NCI-H1105 treated with DMSO at 0.1 percent for 48 hours (cell line): Measurements from ENCODE around the gene AGO3.

Source experiments
- DNase-seq: peaks from one replicate; lab custom pipeline; 2025; lab: John Stamatoyannopoulos, UW

The AGO3 gene

DNA sequence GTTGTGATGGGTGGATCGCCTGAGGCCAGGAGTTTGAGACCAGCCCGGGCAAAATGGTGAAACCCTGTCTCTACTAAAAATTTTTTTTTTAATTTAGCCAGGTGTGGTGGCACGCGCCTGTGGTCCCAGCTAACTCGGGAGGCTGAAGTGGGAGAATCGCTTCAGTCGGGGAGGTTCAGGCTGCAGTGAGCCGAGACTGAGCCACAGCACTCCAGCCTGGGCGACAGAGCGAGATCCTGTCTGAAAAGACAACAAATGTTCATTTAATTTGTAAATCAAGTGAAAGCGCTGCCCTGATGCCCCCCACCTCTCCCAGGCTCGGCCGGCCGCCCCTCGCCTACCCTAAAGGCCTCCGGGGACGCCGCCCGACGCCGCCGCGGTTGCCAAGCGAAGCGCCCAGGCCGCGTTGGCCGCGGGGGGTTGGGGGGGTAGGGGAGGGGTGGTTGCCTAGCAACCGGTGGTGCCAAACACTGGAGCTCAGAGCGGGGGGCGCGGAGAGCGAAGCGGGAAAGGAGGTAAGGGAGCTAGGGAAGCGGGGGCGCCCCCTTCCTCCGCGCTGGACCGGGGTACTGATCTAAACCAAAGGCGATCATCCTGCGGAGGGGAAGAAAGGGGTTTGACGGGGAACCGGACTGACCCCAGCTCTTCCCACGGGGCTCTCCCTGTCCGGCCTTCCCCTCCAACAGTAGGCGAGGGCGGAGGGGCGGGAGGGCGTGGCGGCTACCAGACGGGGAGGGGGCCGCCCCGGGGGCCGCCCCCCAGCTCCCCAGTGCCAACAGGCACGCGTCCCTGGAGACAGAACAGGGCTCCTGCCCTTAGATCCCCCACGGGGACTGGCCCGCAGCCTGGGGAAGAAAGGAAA lies 153.0 kb downstream of the AGO3 start, which contains the start of gene TEKT2:
TSS of gene TEKT2 (plus strand) at position 460 of the 862 bp plus-strand sequence. CDS start 828 bp downstream, outside the sequence.
- peak; percentile 86 for DNase-seq

DNA sequence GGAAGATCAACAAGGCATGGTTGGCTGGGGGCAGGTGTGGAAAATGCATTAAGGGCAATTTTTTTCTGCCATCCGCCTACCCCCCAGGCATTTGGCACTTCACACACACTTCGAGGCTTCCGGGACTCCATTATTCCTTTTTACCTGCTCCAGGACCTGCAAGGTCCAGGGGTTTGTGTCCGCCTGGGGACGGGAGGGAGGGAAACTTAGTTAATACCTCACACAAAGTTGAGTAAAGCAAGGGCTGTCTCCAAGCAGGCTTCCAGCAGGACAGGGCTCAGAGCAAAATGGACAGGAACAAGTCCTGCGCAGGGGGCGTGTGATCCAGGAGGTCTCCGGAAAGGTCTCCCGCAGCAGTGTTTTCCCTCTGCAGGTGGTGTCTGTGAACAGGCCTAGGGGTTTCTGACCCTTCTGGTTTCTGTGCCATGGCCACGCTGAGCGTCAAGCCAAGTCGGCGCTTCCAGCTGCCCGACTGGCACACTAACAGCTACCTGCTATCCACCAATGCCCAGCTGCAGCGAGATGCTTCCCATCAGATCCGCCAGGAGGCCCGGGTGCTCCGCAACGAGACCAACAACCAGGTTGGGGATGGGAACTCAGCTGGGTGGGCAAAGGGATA lies 153.7 kb downstream of the AGO3 start:
- DNase-seq, result no peak

DNA sequence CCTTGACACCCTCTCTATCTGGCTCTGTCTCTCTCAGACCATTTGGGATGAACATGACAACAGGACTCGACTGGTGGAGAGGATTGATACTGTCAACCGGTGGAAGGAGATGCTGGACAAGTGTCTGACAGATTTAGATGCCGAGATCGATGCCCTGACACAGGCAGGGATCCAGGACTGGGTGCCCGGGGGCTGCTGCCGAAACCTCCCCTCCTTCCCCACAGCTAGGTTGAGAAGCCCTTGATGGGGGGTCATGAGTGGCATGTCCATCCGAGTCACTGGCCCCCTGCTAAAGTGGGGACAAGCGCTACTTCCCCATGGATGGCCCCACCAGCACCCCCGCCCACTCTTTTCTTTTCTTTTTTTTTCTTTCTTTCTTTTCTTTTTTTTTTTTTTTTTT lies 154.2 kb downstream of the AGO3 start:
- no peak for DNase-seq

DNA sequence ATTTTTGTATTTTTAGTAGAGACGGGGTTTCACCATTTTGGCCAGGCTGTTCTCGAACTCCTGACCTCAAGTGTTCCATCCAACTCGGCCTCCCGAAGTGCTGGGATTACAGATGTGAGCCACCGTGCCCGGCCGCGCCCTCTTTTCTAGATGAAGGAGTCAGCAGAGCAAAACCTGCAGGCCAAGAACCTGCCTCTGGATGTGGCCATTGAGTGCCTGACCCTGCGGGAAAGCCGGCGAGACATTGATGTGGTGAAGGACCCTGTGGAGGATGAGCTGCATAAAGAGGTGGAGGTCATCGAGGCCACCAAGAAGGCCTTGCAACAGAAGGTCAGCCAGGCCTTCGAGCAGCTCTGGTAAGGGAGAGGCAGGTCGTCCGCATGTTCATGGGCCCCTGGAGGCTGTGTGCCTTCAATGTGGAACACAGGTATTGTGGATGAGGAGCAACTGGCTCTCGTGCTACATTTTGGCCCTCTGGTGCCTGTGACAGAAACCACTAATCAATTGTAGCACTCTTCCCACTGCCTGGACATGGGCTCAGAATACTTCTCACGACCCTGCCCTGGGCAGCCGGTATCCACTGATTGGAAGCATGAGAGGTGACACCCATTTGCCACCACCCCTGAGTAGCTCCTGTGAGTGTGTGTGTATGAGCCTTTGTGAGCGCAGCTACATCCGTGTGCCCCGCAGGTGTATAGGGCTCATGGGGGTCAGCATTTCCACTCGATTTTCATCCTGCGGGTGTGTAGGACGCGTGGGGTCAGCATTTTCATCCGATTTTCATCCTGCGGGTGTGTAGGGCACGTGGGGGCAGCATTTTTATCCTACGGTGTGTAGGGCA lies 155.0 kb downstream of the AGO3 start:
- no peak for DNase-seq

DNA sequence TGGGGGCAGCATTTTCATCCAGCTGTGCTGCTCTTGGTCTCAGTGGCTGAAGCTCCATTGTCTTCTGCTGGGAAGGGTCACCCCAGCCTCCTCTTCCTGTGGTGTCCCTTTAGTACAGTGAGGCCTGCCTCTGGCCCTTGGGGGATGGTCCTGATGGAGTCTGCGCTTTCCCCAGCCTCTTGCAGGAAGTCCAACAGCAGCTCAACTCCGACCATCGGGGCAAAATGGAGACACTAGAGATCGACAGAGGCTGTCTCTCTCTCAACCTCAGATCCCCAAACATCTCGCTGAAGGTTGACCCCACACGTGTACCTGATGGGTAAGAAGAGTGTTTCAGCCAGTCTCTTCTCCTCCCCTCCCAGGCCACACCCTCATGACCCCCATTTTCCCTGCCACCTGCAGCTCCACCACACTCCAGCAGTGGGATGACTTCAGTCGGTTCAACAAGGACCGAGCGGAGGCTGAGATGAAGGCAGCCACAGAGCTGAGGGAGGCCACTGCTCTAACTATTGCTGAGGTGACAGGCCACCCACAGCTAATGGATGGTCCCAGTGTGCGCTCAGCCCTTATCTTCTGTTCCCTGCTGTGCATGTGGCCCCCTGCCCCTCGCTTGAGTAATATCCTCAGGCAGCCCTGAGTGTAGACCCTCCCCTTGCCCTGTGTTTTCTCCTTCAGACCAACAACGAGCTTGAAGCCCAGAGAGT lies 155.8 kb downstream of the AGO3 start:
- no peak for DNase-seq

DNA sequence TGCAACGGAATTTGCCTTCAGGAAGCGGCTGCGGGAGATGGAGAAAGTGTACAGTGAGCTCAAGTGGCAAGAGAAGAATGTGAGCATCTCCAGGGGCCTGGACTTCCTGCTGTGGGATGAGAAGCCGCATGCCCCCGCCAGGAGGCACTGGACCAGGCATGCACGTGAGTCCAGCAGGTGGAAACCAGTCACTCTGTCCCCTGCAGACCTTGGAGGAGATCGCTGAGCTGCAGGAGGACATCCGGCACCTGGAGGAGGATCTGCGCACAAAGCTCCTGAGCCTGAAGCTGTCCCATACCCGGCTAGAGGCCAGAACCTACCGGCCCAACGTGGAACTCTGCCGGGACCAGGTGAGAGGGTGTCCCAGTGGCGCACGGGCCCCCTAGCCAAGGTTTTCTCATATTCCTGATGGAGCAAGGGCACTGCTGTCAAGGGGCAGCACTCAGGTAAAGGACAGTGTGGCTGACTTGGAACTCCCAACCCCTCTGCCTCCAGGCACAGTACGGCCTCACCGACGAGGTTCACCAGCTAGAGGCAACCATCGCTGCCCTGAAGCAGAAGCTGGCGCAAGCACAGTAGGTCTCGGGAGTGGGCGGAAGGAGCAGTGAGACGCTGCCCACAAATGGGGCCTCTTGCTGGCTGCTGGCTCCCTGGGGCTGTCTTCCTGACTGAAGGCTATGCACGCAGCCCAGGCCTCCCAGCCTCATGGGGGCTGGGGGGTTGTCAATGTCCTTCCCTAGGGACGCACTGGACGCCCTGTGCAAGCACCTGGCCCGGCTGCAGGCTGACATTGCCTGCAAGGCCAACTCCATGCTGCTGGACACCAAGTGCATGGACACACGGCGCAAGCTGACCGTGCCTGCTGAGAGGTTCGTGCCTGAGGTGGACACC lies 156.6 kb downstream of the AGO3 start:
- no peak for DNase-seq

DNA sequence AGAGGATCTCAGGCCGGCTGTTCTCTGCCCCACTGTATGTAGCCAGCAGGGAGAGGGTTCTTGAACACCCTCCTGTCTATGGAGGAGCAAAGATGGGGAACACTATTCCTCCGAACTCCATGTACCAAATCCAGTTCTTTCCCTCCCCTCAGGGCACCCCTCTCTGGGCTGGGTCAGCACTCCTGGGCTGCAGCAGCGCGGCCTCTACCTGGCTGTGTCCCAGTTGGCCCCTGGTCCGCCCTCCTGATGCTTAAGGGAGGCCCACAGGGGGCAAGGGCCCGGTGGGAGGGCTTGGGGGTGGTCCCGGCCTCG lies 157.3 kb downstream of the AGO3 start:
- DNase-seq, result no peak

DNA sequence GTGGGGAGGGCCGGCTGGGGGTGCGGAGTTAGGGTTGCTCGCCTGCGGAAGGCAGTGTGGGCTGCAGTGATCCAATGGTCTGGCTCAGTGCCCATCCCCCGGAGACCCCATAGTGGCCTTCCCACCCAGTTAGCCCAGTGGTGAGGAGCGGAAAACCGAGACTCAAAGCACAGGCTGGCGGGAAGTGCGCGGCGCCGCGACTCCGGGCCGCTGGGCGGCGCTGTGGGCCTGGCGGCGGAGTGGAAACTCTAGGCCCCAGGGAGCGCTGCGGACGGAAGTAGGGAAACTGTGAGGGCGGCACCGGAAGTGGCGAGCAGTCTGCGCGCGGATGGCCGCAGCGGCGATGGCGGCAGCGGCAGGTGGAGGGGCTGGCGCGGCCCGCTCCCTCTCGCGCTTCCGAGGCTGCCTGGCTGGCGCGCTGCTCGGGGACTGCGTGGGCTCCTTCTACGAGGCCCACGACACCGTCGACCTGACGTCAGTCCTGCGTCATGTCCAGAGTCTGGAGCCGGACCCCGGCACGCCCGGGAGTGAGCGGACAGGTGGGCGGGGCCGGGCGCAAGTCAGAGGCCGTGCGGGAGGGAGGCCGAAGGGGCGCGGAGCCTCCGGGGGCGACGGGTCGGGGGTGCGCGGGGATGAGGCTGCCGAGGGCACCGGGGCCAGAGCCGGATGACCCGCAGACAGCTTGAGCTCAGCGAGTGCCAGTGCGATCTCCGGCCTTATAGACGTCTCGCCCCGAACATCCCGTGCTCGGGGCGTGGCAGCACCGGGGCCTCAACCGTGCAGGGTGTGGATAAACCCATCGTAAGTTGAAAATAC lies 157.9 kb downstream of the AGO3 start, which contains the start of gene ADPRS:
TSS of gene ADPRS (plus strand) at position 316 of the 816 bp plus-strand sequence. CDS start at position 329, 13 bp downstream.
- peak; percentile 85 for DNase-seq

DNA sequence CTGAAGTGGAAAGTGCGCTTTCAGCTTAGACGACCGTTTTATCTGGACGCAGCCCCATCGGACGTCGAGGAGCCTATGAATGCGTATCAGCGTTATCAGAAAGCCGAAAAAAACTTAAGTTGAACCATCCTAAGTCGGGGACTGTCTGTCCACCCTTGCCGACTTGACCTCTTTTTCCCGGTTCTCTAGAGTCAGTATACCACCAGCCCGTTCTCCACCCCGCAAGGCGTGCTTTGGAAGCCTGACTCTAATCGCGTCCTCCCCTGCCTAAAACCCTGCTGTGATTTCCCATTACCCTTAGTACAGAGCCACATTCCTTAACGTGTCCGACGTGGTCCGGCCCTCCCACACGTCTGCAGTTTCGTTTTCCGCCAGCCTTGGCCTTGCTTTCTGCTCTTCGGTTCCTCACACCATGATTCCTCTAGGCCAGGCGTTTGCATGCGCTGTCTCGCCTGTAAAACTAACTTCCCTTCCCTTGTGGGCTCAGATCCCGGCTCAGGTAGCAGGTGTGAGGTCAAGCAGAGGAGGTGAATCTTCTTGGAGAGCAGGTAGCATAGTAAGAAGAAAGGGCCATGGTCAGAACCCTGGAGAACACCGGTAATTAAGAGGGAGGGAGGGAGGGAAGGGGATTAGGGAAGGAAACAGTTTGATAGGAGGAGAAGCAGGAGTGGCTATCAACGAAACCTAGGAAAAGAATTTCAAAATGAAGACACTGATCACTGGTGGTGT lies 158.7 kb downstream of the AGO3 start:
- DNase-seq, result no peak

DNA sequence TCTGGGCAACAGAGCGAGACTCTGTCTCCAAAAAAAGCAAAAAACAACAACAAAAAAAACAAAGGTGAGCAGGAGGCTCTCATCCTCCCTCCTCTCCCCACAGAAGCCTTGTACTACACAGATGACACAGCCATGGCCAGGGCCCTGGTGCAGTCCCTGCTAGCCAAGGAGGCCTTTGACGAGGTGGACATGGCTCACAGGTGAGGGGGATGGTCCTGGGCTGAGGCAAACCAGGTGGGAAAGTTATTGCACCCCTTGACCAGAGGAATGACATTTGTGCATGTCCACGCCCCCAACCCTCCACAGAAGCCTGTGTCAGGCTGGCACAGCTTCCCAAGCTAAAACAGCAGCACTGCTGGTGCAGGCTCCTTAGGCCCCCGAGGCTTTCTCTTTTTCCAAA lies 160.2 kb downstream of the AGO3 start:
- no peak for DNase-seq

DNA sequence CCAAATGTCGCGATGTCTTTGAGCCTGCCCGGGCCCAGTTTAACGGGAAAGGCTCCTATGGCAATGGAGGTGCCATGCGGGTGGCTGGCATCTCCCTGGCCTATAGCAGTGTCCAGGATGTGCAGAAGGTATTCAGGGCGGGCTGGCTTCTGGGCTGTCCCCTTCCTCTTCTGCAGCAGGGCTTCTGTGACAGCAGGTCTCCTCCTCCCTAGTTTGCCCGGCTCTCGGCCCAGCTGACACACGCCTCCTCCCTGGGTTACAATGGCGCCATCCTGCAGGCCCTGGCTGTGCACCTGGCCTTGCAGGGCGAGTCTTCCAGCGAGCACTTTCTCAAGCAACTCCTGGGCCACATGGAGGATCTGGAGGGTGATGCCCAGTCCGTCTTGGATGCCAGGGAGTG lies 160.8 kb downstream of the AGO3 start:
- no peak for DNase-seq

DNA sequence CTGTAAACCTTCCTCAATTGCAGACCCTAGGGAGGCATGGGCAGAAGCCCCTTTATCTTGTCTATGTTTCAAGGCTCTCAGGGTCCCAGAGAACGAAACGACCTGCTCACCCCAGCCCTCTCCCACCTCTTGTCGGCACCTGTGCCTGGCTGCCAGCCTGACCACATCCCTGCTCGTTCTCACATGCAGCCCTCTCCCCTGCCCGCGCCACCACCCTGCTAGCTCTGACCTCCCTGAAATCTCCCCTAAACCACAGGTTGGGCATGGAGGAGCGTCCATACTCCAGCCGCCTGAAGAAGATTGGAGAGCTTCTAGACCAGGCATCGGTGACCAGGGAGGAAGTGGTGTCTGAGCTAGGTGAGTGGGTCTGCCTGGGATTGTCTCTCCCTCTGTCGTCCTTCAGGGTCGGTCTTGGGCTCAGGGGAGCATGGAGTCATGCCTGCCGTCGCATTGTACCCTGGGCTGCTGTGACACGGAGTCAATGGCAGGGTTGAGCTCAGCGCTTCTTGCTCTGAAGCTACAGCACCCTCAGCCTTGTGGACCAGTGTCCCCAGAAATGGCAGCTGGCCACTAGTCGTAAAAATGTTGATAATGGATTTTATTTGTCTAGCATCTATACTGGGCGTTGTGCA lies 161.4 kb downstream of the AGO3 start:
- DNase-seq, result no peak

DNA sequence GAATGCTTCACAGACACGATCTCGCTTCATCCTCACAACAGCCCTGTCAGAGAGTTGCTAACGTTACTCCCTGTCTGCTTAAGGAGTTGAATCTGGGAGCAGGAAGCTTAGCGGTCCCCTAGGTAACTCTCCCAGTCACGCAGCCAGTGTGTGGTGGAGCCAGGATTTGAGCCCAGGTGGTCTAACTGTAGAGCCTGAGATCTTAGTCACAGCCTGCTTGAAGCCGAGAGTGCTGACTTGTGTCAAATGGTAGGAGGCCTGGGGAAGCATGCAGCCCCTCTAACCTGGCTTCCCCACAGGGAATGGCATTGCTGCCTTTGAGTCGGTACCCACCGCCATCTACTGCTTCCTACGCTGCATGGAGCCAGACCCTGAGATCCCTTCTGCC lies 161.9 kb downstream of the AGO3 start:
- no peak for DNase-seq

DNA sequence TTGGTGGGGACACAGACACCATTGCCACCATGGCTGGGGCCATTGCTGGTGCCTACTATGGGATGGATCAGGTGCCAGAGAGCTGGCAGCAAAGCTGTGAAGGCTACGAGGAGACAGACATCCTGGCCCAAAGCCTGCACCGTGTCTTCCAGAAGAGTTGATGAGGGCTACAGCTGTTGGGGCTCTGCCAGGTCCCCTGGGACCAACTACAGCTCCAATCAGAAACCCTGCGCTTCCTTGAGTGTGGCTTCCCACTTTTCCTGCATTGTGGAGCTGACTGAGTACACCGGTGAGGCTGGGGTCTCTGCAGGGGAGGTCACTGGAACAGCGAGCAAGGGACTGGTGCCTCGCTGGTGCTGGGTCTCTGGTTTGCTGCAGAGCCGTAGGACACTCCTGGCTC lies 162.3 kb downstream of the AGO3 start:
- no peak for DNase-seq

DNA sequence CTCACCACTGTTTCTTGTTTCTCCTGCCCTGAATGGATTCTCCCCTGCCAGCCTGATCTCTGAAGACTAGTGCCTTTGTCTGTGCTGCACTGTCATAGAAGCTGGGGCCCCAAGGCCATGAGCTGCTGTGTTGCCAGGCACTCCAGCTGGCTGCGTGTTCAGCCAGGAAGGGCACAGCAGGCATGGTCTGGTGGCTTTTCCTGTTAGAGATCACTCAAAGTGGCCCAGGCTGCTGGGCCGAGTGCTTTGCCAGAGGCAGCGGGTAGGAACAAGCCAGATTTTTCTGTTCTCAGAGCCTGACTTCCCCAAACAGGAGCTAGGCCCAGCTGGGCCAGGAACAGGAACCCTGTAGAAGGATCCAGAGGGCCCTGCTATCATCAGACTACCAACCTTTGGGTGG lies 163.0 kb downstream of the AGO3 start:
- no peak for DNase-seq

DNA sequence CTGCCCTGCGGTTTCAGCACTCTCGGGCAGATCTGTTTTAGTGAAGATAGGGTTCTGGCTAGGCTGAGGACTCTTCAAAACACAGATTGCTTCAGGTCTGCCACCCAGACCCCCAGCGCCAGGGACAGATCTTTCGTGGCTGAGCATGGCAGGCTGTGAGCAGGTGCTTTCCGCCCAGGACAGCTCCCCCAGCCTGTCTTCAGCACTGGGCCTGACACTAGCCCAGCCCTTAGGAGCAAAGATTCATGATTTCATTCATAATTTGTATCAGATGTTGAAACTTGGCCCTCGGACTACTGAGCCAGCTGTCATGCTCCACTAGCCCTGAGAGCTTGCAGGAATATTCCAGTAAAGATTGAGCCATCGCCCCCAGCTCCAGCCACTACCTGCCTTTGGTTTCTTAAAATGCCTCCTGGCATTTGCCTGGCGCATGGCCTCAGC lies 163.7 kb downstream of the AGO3 start:
- no peak for DNase-seq

DNA sequence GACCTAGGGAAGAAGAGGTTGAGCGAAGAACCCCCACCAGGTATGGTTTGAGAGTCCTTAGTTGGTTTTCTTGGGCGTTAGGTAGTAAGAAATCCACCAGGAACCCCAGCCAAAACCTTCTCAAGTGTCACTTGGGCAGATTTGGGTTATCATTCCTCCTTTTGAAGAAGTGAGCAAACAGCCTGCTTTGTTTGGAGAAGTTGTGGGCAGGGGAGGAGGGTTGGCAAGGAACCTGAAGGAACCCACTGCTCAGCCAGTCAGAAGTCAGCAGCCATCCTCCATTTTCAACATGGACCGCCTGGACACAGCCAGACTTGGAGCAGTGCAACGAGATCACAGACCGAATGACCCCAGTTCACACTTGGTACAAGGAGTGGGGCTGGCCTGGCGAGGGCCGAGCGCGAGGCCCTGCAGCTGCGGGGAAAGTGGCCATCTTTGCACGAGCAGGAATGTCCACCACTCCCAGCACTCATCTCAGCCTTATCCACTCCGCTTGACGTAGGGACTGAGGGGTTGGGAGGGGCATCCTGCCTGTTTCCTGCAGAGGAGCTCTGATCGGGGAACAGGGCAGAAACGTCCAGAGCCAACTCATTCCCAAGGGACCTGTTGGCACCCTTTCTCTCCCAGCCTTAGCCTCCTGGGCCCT lies 165.0 kb downstream of the AGO3 start:
- no peak for DNase-seq
